Liver (tissue), 9 donors: ENCODE results near the gene DAB1. TPM values are rescaled to one million over a fixed set of nuclear protein-coding genes. Genes with fewer than 3 reads are reported as not detected.

Source experiments
- DNase-seq: peaks from one replicate; pipeline ENCODE4 v3.0.0-alpha.2; 2017; ENCODE audit warnings: low spot score
- H3K27ac ChIP-seq, 2 donors: one replicate each; pipeline ENCODE4 v1.7.0; 2013; ENCODE audit warnings: inconsistent platforms in 2 of 2, low read length in 2 of 2, control low read depth in 1 of 2, low read depth in 1 of 2, mild to moderate bottlenecking in 1 of 2
- H3K27me3 ChIP-seq, 4 donors: one replicate each; pipeline versions ENCODE4 v1.6.1 to v1.7.0; 2013; ENCODE audit warnings: low read length in 3 of 4, inconsistent platforms in 1 of 4, mild to moderate bottlenecking in 1 of 4, moderate library complexity in 1 of 4; ENCODE audit not compliant: control insufficient read depth in 4 of 4, insufficient read depth in 4 of 4
- H3K36me3 ChIP-seq, 4 donors: one replicate each; pipeline versions ENCODE4 v1.6.1 to v1.7.0; 2013; ENCODE audit warnings: low read length in 3 of 4, mild to moderate bottlenecking in 3 of 4, low read depth in 1 of 4, moderate library complexity in 1 of 4; ENCODE audit not compliant: control insufficient read depth in 4 of 4, insufficient read depth in 3 of 4
- H3K4me1 ChIP-seq, 4 donors: one replicate each; pipeline versions ENCODE4 v1.6.1 to v1.7.0; 2013; ENCODE audit warnings: low read length in 3 of 4, mild to moderate bottlenecking in 3 of 4, moderate library complexity in 1 of 4; ENCODE audit not compliant: control insufficient read depth in 4 of 4, insufficient read depth in 4 of 4
- H3K4me3 ChIP-seq, 3 donors: one replicate each; pipeline versions ENCODE4 v1.6.1 to v1.7.0; 2013; ENCODE audit warnings: low read length in 3 of 3, control low read depth in 1 of 3, low read depth in 1 of 3, mild to moderate bottlenecking in 1 of 3
- H3K9ac ChIP-seq, 2 donors: one replicate each; pipeline ENCODE4 v1.7.0; 2013; ENCODE audit warnings: low read length in 2 of 2, mild to moderate bottlenecking in 2 of 2, moderate library complexity in 2 of 2, control low read depth in 1 of 2, low read depth in 1 of 2
- H3K9me3 ChIP-seq, 4 donors: one replicate each; pipeline versions ENCODE4 v1.6.1 to v1.7.0; 2013; ENCODE audit warnings: low read length in 3 of 4; ENCODE audit not compliant: control insufficient read depth in 4 of 4
- ATF3 ChIP-seq: IDR thresholded peaks from 2 replicates; pipeline ENCODE4 v1.6.1; 2016; ENCODE audit warnings: antibody characterized with exemption
- CTCF ChIP-seq: fragments of 150-350 bp; IDR thresholded peaks from 2 replicates; pipeline ENCODE4 v1.5.1; 2017; ENCODE audit warnings: improper control_type of control experiment, low read depth, low read length; ENCODE audit not compliant: missing input control
- EGR1 ChIP-seq, 2 donors: IDR thresholded peaks; 2 replicates each; pipeline ENCODE4 v1.6.1; 2016 to 2018; ENCODE audit warnings: antibody characterized with exemption in 2 of 2, low read depth in 2 of 2
- FOXA1 ChIP-seq: IDR thresholded peaks from 2 replicates; pipeline ENCODE4 v1.6.1; 2016; ENCODE audit warnings: antibody characterized with exemption
- FOXA2 ChIP-seq: IDR thresholded peaks from 2 replicates; pipeline ENCODE4 v1.6.1; 2016; ENCODE audit warnings: antibody characterized with exemption
- GABPA ChIP-seq, 2 donors: IDR thresholded peaks in 1 of 2; conservative IDR thresholded peaks in 1 of 2; 2 replicates each; pipeline ENCODE4 v1.6.1; 2016; ENCODE audit warnings: antibody characterized with exemption in 2 of 2, mild to moderate bottlenecking in 1 of 2, moderate library complexity in 1 of 2
- HNF4A ChIP-seq, 2 donors: conservative IDR thresholded peaks; 2 replicates each; pipeline ENCODE4 v1.6.1; 2016; ENCODE audit warnings: antibody characterized with exemption in 2 of 2, mild to moderate bottlenecking in 2 of 2
- HNF4G ChIP-seq: IDR thresholded peaks from 2 replicates; pipeline ENCODE4 v1.6.1; 2016; ENCODE audit warnings: antibody characterized with exemption
- JUND ChIP-seq, 2 donors: IDR thresholded peaks; 2 replicates each; pipeline ENCODE4 v1.6.1; 2016; ENCODE audit warnings: antibody characterized with exemption in 2 of 2
- MAX ChIP-seq: IDR thresholded peaks from 2 replicates; pipeline ENCODE4 v1.6.1; 2016; ENCODE audit warnings: antibody characterized with exemption
- NR2F2 ChIP-seq: IDR thresholded peaks from 2 replicates; pipeline ENCODE4 v1.6.1; 2016; ENCODE audit warnings: antibody characterized with exemption
- RAD21 ChIP-seq, 2 donors: IDR thresholded peaks; 2 replicates each; pipeline ENCODE4 v1.6.1; 2016; ENCODE audit warnings: antibody characterized with exemption in 2 of 2, mild to moderate bottlenecking in 2 of 2
- RXRA ChIP-seq, 2 donors: IDR thresholded peaks; 2 replicates each; pipeline ENCODE4 v1.6.1; 2017 to 2018; ENCODE audit warnings: antibody characterized with exemption in 2 of 2, mild to moderate bottlenecking in 1 of 2
- TAF1 ChIP-seq: conservative IDR thresholded peaks from 2 replicates; pipeline ENCODE4 v1.6.1; 2016; ENCODE audit warnings: antibody characterized with exemption, mild to moderate bottlenecking
- YY1 ChIP-seq: IDR thresholded peaks from 2 replicates; pipeline ENCODE4 v1.6.1; 2016; ENCODE audit warnings: antibody characterized with exemption, mild to moderate bottlenecking
- WGBS: extraction: QIAGEN DNeasy Blood & Tissue Kit; methylation state at CpG from one replicate; pipeline ENCODE4 v1.1.7; 2013; 5-methylcytosine and 5-hydroxymethylcytosine counted together
- polyA plus RNA-seq, 2 donors: library from polyadenylated mRNA; stranded (reverse) in 1 of 2; unstranded in 1 of 2; fragments of 200-250 nt in 1 of 2; fragments of >200 nt in 1 of 2; fragmentation: Nextera tagmentation in 1 of 2; extraction: Ambion mirVana in 1 of 2; gene quantifications; one replicate each; pipeline versions ENCODE4 v1.2.1 to v1.2.3, GENCODE V29; 2013 to 2015
- total RNA-seq, 2 donors: library from RNA; depleted of rRNA; stranded (reverse); fragments of >200 nt; gene quantifications; one replicate each; pipeline ENCODE4 v1.2.3, GENCODE V29; 2014
- TF ChIP-seq, protein P1 (sequence below): IDR thresholded peaks from 2 replicates; pipeline ENCODE4 v1.6.1; 2016; ENCODE audit warnings: antibody characterized with exemption, mild to moderate bottlenecking
- TF ChIP-seq, protein P2 (sequence below): IDR thresholded peaks from 2 replicates; pipeline ENCODE4 v1.6.1; 2016; ENCODE audit warnings: antibody characterized with exemption
- donor health status: healthy.
- donor health status: healthy.
- donor health status: healthy.
- donor health status: healthy.
- donor health status: healthy.

The DAB1 gene
- total and polyA plus RNA-seq, 4 donors: 0.54 to 1.7 (median 1.2) TPM

DNA sequence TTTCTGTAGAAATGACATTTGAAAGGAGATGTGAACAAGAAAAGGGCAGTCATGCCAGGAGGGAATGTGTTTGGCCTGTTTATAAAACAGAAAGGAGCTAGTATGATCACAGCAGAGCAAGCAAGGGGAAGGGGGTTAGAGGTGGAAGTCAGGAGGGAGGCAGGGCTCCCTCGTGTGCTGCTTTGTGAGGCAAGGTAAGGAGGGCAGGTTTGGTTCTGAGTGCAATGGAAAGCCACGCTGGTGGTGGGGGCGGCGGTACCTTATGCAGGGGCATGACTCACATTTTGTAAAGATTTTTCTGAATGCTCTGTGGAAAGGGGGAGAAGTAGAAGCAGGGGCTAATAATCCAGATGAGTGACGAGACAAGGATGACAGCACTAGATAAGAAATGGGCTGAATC lies 260.5 kb downstream of the DAB1 start:
- no peak overlapping the region for H3K27ac ChIP-seq
- DNase-seq: no peak
- H3K27me3 ChIP-seq: no peaks in the 10 kb centered on the region
- TF ChIP-seq RXRA (IDR thresholded peaks at IDR 0.05) (no peak), JUND (IDR thresholded peaks at IDR 0.05) (no peak), NR2F2 (no peak), FOXA1 (no peak), HNF4G (no peak), YY1 (no peak), HNF4A (conservative IDR thresholded peaks at IDR 0.05) (no peak), EGR1 (IDR thresholded peaks at IDR 0.05; ENCODE audit: low read depth in 2 of 2) (no peak), GABPA (IDR thresholded peaks at IDR 0.05 in 1 of 2, conservative IDR thresholded peaks at IDR 0.05 in 1 of 2) (no peak), TAF1 (no peak), CTCF (no peak), MAX (no peak), FOXA2 (no peak), ATF3 (no peak), RAD21 (IDR thresholded peaks at IDR 0.05) (no peak)
- TF ChIP-seq, protein P1, sequence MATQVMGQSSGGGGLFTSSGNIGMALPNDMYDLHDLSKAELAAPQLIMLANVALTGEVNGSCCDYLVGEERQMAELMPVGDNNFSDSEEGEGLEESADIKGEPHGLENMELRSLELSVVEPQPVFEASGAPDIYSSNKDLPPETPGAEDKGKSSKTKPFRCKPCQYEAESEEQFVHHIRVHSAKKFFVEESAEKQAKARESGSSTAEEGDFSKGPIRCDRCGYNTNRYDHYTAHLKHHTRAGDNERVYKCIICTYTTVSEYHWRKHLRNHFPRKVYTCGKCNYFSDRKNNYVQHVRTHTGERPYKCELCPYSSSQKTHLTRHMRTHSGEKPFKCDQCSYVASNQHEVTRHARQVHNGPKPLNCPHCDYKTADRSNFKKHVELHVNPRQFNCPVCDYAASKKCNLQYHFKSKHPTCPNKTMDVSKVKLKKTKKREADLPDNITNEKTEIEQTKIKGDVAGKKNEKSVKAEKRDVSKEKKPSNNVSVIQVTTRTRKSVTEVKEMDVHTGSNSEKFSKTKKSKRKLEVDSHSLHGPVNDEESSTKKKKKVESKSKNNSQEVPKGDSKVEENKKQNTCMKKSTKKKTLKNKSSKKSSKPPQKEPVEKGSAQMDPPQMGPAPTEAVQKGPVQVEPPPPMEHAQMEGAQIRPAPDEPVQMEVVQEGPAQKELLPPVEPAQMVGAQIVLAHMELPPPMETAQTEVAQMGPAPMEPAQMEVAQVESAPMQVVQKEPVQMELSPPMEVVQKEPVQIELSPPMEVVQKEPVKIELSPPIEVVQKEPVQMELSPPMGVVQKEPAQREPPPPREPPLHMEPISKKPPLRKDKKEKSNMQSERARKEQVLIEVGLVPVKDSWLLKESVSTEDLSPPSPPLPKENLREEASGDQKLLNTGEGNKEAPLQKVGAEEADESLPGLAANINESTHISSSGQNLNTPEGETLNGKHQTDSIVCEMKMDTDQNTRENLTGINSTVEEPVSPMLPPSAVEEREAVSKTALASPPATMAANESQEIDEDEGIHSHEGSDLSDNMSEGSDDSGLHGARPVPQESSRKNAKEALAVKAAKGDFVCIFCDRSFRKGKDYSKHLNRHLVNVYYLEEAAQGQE: no peak
- TF ChIP-seq, protein P2, sequence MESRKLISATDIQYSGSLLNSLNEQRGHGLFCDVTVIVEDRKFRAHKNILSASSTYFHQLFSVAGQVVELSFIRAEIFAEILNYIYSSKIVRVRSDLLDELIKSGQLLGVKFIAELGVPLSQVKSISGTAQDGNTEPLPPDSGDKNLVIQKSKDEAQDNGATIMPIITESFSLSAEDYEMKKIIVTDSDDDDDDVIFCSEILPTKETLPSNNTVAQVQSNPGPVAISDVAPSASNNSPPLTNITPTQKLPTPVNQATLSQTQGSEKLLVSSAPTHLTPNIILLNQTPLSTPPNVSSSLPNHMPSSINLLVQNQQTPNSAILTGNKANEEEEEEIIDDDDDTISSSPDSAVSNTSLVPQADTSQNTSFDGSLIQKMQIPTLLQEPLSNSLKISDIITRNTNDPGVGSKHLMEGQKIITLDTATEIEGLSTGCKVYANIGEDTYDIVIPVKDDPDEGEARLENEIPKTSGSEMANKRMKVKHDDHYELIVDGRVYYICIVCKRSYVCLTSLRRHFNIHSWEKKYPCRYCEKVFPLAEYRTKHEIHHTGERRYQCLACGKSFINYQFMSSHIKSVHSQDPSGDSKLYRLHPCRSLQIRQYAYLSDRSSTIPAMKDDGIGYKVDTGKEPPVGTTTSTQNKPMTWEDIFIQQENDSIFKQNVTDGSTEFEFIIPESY: no peak
- WGBS: 85% methylated on average over 5 of the region's 5 CpGs
- H3K4me3 ChIP-seq: no peak overlapping the region
- H3K4me1 ChIP-seq: no peaks in the 10 kb centered on the region
- no peaks in the 10 kb centered on the region for H3K9me3 ChIP-seq
- H3K36me3 ChIP-seq: no peaks in the 10 kb centered on the region
- no peak overlapping the region for H3K9ac ChIP-seq
